ENCODE results near the gene NEUROG2.

NEUROG2 gene

GRCh38 chr4:112473985-112474384, 42.0 kb downstream of the NEUROG2 start:
- DNase-seq: no peak

GRCh38 chr4:112472318-112472717, 43.7 kb downstream of the NEUROG2 start:
- no peak for DNase-seq
